ENCODE results near the gene COL18A1. TPM values are rescaled to one million over a fixed set of nuclear protein-coding genes. Genes with fewer than 3 reads are reported as not detected.

The COL18A1 gene
- polyA plus RNA-seq, 1 donor (not counting 4 experiments of a cell fraction or from before 2014, with no cell fraction given), result 13.0 TPM

DNA sequence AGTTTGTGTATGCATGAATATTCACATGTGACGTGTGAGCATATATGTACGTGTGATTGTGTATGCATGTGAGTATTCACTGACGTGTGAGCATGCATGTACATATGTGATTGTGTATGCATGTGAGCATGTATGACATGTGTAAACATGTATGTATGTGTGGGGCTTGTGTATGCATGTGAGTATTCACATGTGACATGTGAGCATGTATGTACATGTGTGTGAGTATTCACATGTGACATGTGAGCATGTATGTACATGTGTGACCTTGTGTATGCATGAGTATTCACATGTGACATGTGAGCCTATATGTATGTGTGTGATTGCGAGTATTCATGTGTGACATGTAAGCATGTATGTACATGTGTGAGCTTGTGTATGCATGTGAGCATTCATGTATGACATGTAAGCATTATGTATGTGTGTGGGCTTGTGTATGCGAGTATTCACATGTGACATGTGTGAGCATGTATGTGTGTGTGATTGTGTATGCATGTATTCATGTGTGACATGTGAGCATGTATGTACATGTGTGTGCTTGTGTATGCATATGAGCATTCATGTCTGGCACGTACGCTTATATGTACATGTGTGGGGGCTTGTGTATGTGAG lies 47.8 kb downstream of the COL18A1 start:
- FAIRE-seq, result peak; percentile 81
- Histone ChIP-seq H3K9me3 (ENCODE audit: control insufficient read depth, low read depth, low read length) (no peaks in the 10 kb centered on the region), H3K9ac (ENCODE audit: control insufficient read depth, extremely low read depth, insufficient read depth, low read length) (no peak overlapping the region), H4K20me1 (ENCODE audit: control insufficient read depth, extremely low read depth, insufficient read depth, low read length) (peaks cover 13% of the 10 kb centered on the region), H2AFZ (ENCODE audit: control insufficient read depth, low read length) (no peak overlapping the region), H3K4me1 (ENCODE audit: control insufficient read depth, extremely low read depth, insufficient read depth, low read length) (peaks cover 44% of the 10 kb centered on the region), H3K79me2 (ENCODE audit: control insufficient read depth, insufficient read depth, low read length) (peaks cover 18% of the 10 kb centered on the region), H3K4me3 (ENCODE audit: control insufficient read depth in 2 of 3, extremely low read depth in 1 of 3, insufficient read depth in 2 of 3, low read depth in 1 of 3, low read length in 3 of 3) (no peak overlapping the region), H3K9me1 (ENCODE audit: control insufficient read depth, extremely low read depth, insufficient read depth, low read length) (no peaks in the 10 kb centered on the region), H3K36me3 (ENCODE audit: control insufficient read depth in 2 of 2, extremely low read depth in 1 of 2, insufficient read depth in 2 of 2, low read length in 2 of 2) (peaks cover 3% of the 10 kb centered on the region in 2 experiments), H3K4me2 (ENCODE audit: control insufficient read depth, extremely low read depth, insufficient read depth, low read depth, low read length) (no peak overlapping the region), H3K27ac (ENCODE audit: control insufficient read depth, insufficient read depth, low read length) (no peak overlapping the region), H3K27me3 (ENCODE audit: control insufficient read depth, extremely low read depth, insufficient read depth, low read length) (no peaks in the 10 kb centered on the region)
- DNase-seq (ENCODE audit: low read depth, low spot score), result no peak
- no peak for TF ChIP-seq EZH2 (IDR thresholded peaks at IDR 0.05; ENCODE audit: low read length)
- TF ChIP-seq, protein P1, sequence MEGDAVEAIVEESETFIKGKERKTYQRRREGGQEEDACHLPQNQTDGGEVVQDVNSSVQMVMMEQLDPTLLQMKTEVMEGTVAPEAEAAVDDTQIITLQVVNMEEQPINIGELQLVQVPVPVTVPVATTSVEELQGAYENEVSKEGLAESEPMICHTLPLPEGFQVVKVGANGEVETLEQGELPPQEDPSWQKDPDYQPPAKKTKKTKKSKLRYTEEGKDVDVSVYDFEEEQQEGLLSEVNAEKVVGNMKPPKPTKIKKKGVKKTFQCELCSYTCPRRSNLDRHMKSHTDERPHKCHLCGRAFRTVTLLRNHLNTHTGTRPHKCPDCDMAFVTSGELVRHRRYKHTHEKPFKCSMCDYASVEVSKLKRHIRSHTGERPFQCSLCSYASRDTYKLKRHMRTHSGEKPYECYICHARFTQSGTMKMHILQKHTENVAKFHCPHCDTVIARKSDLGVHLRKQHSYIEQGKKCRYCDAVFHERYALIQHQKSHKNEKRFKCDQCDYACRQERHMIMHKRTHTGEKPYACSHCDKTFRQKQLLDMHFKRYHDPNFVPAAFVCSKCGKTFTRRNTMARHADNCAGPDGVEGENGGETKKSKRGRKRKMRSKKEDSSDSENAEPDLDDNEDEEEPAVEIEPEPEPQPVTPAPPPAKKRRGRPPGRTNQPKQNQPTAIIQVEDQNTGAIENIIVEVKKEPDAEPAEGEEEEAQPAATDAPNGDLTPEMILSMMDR (optimal IDR thresholded peaks at IDR 0.05 in 1 of 3, IDR thresholded peaks at IDR 0.05 in 1 of 3, conservative IDR thresholded peaks at IDR 0.05 in 1 of 3; ENCODE audit: extremely low read depth in 1 of 3, insufficient read depth in 2 of 3, low read length in 3 of 3), result no peak
- dilution Hi-C loops (cut with MboI; ENCODE audit: extremely low pct_ligation_motif_present, low sequenced_read_pairs), result no loop called here

DNA sequence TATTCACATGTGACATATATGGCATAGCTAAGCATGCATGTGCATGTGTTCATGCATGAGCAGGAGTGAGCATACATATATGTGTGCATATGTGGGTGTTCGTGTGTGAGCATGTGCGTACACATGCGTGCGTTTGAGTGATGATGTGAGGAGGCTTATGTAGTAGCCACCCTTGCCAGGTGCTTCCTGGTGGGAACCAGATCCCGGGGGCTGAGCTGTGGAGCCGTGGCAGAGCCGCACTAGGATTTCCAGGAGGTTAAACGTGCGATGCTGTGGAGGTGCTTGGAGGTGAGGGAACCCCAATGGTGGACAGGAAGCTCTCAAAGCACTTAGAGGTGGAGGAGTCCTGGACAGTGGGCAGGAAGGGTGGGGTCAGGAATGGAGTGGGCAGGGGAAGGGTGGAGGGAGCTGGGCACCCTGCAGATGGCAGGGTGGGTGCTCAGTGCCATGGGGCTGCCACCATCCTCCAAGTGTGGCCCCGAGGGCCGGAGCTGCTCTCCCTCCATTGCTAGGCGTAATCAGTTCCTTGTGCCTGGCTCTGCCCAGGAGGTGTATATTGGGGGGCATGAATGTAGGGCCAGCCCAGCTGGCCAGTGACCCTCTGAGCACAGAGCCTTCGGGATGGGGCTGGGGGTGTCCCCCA lies 48.5 kb downstream of the COL18A1 start:
- Histone ChIP-seq H4K20me1 (ENCODE audit: control insufficient read depth, extremely low read depth, insufficient read depth, low read length) (peaks cover 13% of the 10 kb centered on the region), H3K9ac (ENCODE audit: control insufficient read depth, extremely low read depth, insufficient read depth, low read length) (no peak overlapping the region), H3K9me3 (ENCODE audit: control insufficient read depth, low read depth, low read length) (no peaks in the 10 kb centered on the region), H3K9me1 (ENCODE audit: control insufficient read depth, extremely low read depth, insufficient read depth, low read length) (no peaks in the 10 kb centered on the region), H3K27ac (ENCODE audit: control insufficient read depth, insufficient read depth, low read length) (no peak overlapping the region), H2AFZ (ENCODE audit: control insufficient read depth, low read length) (no peak overlapping the region), H3K79me2 (ENCODE audit: control insufficient read depth, insufficient read depth, low read length) (peaks cover 16% of the 10 kb centered on the region), H3K36me3 (ENCODE audit: control insufficient read depth in 2 of 2, extremely low read depth in 1 of 2, insufficient read depth in 2 of 2, low read length in 2 of 2) (peaks cover 2 to 3% of the 10 kb centered on the region in 2 experiments), H3K4me3 (ENCODE audit: control insufficient read depth in 2 of 3, extremely low read depth in 1 of 3, insufficient read depth in 2 of 3, low read depth in 1 of 3, low read length in 3 of 3) (no peak overlapping the region), H3K27me3 (ENCODE audit: control insufficient read depth, extremely low read depth, insufficient read depth, low read length) (no peaks in the 10 kb centered on the region), H3K4me1 (ENCODE audit: control insufficient read depth, extremely low read depth, insufficient read depth, low read length) (peaks cover 38% of the 10 kb centered on the region), H3K4me2 (ENCODE audit: control insufficient read depth, extremely low read depth, insufficient read depth, low read depth, low read length) (peak overlapping the region; percentile 45)
- DNase-seq (ENCODE audit: low read depth, low spot score), result no peak
- no peak for FAIRE-seq
- dilution Hi-C loops (cut with MboI; ENCODE audit: extremely low pct_ligation_motif_present, low sequenced_read_pairs), result no loop called here
- TF ChIP-seq EZH2 (IDR thresholded peaks at IDR 0.05; ENCODE audit: low read length), result no peak
- TF ChIP-seq, protein P1 (optimal IDR thresholded peaks at IDR 0.05 in 1 of 3, IDR thresholded peaks at IDR 0.05 in 1 of 3, conservative IDR thresholded peaks at IDR 0.05 in 1 of 3; ENCODE audit: extremely low read depth in 1 of 3, insufficient read depth in 2 of 3, low read length in 3 of 3), result no peak

Data from keratinocyte (primary cell).